WTC11 (cell line): ENCODE data around the gene HLX. TPM values are rescaled to one million over a fixed set of nuclear protein-coding genes. Genes with fewer than 3 reads are reported as not detected.

Source experiments
- ATAC-seq: fragments of 200-7000 bp; cut with Tn5 transposase; 2 replicates; pipeline ENCODE4 v1.10.0; 2021; ENCODE audit warnings: mild to moderate bottlenecking, moderate library complexity
- CTCF ChIA-PET: fragments of 300-600 bp; sonication (Branson Sonifier 250); formaldehyde crosslinking; loops from one replicate; lab custom pipeline; 2021; ENCODE audit warnings: antibody characterized with exemption; lab: Charles Lee
- POLR2A ChIA-PET: fragments of 350-600 bp; sonication (Branson Sonifier 250); formaldehyde crosslinking; loops from one replicate; lab custom pipeline; 2021; ENCODE audit warnings: antibody characterized with exemption; lab: Charles Lee
- DNase-seq: peaks from one replicate; pipeline ENCODE4 v3.0.0; 2021; ENCODE audit warnings: low spot score
- H3K27ac Mint-ChIP-seq: 2 replicates; pipeline ENCODE4 v1.8.0; 2021; ENCODE audit warnings: mixed read lengths
- H3K27me3 Mint-ChIP-seq: 2 replicates; pipeline ENCODE4 v1.8.0; 2021; ENCODE audit warnings: low read depth, mild to moderate bottlenecking, moderate library complexity, mixed read lengths
- H3K36me3 Mint-ChIP-seq: 2 replicates; pipeline ENCODE4 v1.8.0; 2021; ENCODE audit warnings: mixed read lengths
- H3K4me1 Mint-ChIP-seq: 2 replicates; pipeline ENCODE4 v1.8.0; 2022; ENCODE audit warnings: mixed read lengths
- H3K4me3 Mint-ChIP-seq: 2 replicates; pipeline ENCODE4 v1.8.0; 2021; ENCODE audit warnings: mild to moderate bottlenecking, moderate library complexity, mixed read lengths
- H3K9me3 Mint-ChIP-seq: 2 replicates; pipeline ENCODE4 v1.8.0; 2021; ENCODE audit warnings: mixed read lengths
- ATF1 ChIP-seq: sonication (generic); formaldehyde crosslinking; IDR thresholded peaks from 2 replicates; pipeline ENCODE4 v1.8.1; 2023; ENCODE audit warnings: mild to moderate bottlenecking, moderate library complexity, missing genetic modification reagents
- CBFB ChIP-seq: sonication (generic); formaldehyde crosslinking; IDR thresholded peaks from 2 replicates; pipeline ENCODE4 v1.8.1; 2022; ENCODE audit warnings: mild to moderate bottlenecking, low read depth, missing genetic modification reagents
- CREB1 ChIP-seq: sonication (generic); formaldehyde crosslinking; IDR thresholded peaks from 2 replicates; pipeline ENCODE4 v1.8.0; 2023; ENCODE audit warnings: mild to moderate bottlenecking, missing genetic modification reagents
- ETV6 ChIP-seq: sonication (generic); formaldehyde crosslinking; IDR thresholded peaks from 2 replicates; pipeline ENCODE4 v1.8.1; 2022; ENCODE audit warnings: mild to moderate bottlenecking, missing genetic modification reagents
- SMAD3 ChIP-seq: sonication (generic); formaldehyde crosslinking; IDR thresholded peaks from 2 replicates; pipeline ENCODE4 v1.8.0; 2022; ENCODE audit warnings: missing genetic modification reagents, mild to moderate bottlenecking, borderline replicate concordance
- SOX15 ChIP-seq: fragments of 250-450 bp; sonication (Bioruptor Pico); IDR thresholded peaks from 2 replicates; pipeline ENCODE4 v1.9.0; 2021; ENCODE audit warnings: mild to moderate bottlenecking
- TCF7 ChIP-seq: sonication (generic); formaldehyde crosslinking; IDR thresholded peaks from 2 replicates; pipeline ENCODE4 v1.8.0; 2022; ENCODE audit warnings: mild to moderate bottlenecking, low read depth, missing genetic modification reagents, moderate library complexity
- total RNA-seq: library from RNA; stranded (reverse); gene quantifications from 3 replicates; pipeline ENCODE4 v1.2.3, GENCODE V29; 2021
- TF ChIP-seq, protein P1 (sequence below): fragments of 250-450 bp; sonication (Bioruptor Pico); IDR thresholded peaks from 2 replicates; pipeline ENCODE4 v2.1.2; 2022; ENCODE audit warnings: mild to moderate bottlenecking, moderate library complexity
- TF ChIP-seq, protein P2 (sequence below): sonication (generic); formaldehyde crosslinking; IDR thresholded peaks from 2 replicates; pipeline ENCODE4 v1.8.0; 2022; ENCODE audit warnings: missing genetic modification reagents
- TF ChIP-seq, protein P3 (sequence below): sonication (generic); formaldehyde crosslinking; conservative IDR thresholded peaks from 2 replicates; pipeline ENCODE4 v1.8.1; 2023; ENCODE audit warnings: mild to moderate bottlenecking, low read depth, missing genetic modification reagents, moderate library complexity
- TF ChIP-seq, protein P4 (sequence below): sonication (generic); formaldehyde crosslinking; IDR thresholded peaks from 2 replicates; pipeline ENCODE4 v1.8.1; 2023; ENCODE audit warnings: mild to moderate bottlenecking, moderate library complexity, missing genetic modification reagents
- TF ChIP-seq, protein P5 (sequence below): sonication (generic); formaldehyde crosslinking; IDR thresholded peaks from 2 replicates; pipeline ENCODE4 v1.8.0; 2023; ENCODE audit warnings: missing genetic modification reagents, mild to moderate bottlenecking, borderline replicate concordance
- TF ChIP-seq, protein P6 (sequence below): fragments of 250-450 bp; sonication (Bioruptor Pico); conservative IDR thresholded peaks from 2 replicates; pipeline ENCODE4 v1.9.0; 2021; ENCODE audit warnings: mild to moderate bottlenecking
- TF ChIP-seq, protein P7 (sequence below): sonication (generic); formaldehyde crosslinking; conservative IDR thresholded peaks from 2 replicates; pipeline ENCODE4 v1.8.1; 2022; ENCODE audit warnings: mild to moderate bottlenecking, missing genetic modification reagents
- TF ChIP-seq, protein P8 (sequence below): sonication (generic); formaldehyde crosslinking; IDR thresholded peaks from 2 replicates; pipeline ENCODE4 v1.8.1; 2023; ENCODE audit warnings: mild to moderate bottlenecking, missing genetic modification reagents, moderate library complexity

HLX gene
- total RNA-seq, 1 experiment from 2014 or later: not detected

DNA sequence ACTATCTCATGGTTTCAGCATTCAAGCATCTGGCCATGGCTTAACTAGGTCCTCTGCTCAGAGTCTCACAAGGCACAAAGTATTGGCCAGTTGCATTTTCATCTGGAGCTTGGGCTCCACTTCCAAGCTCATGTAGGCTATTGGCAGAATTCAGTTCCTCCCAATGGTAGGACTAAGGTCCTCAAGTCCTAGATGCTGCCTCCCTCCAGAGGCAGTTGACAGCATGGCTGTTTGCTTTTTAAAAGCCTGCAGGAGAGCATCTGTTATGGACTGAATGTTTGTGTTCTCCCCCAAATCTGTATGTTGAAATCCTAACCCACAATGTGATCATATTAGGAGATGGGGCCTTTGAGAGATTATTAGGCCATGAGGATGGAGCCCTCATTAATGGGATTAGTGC lies 38.0 kb upstream of the HLX start (continued):
- TF ChIP-seq, protein P1, sequence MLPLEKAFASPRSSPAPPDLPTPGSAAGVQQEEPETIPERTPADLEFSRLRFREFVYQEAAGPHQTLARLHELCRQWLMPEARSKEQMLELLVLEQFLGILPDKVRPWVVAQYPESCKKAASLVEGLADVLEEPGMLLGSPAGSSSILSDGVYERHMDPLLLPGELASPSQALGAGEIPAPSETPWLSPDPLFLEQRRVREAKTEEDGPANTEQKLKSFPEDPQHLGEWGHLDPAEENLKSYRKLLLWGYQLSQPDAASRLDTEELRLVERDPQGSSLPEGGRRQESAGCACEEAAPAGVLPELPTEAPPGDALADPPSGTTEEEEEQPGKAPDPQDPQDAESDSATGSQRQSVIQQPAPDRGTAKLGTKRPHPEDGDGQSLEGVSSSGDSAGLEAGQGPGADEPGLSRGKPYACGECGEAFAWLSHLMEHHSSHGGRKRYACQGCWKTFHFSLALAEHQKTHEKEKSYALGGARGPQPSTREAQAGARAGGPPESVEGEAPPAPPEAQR: no peak
- TF ChIP-seq, protein P2, sequence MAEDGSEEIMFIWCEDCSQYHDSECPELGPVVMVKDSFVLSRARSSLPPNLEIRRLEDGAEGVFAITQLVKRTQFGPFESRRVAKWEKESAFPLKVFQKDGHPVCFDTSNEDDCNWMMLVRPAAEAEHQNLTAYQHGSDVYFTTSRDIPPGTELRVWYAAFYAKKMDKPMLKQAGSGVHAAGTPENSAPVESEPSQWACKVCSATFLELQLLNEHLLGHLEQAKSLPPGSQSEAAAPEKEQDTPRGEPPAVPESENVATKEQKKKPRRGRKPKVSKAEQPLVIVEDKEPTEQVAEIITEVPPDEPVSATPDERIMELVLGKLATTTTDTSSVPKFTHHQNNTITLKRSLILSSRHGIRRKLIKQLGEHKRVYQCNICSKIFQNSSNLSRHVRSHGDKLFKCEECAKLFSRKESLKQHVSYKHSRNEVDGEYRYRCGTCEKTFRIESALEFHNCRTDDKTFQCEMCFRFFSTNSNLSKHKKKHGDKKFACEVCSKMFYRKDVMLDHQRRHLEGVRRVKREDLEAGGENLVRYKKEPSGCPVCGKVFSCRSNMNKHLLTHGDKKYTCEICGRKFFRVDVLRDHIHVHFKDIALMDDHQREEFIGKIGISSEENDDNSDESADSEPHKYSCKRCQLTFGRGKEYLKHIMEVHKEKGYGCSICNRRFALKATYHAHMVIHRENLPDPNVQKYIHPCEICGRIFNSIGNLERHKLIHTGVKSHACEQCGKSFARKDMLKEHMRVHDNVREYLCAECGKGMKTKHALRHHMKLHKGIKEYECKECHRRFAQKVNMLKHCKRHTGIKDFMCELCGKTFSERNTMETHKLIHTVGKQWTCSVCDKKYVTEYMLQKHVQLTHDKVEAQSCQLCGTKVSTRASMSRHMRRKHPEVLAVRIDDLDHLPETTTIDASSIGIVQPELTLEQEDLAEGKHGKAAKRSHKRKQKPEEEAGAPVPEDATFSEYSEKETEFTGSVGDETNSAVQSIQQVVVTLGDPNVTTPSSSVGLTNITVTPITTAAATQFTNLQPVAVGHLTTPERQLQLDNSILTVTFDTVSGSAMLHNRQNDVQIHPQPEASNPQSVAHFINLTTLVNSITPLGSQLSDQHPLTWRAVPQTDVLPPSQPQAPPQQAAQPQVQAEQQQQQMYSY: no peak
- TF ChIP-seq, protein P3, sequence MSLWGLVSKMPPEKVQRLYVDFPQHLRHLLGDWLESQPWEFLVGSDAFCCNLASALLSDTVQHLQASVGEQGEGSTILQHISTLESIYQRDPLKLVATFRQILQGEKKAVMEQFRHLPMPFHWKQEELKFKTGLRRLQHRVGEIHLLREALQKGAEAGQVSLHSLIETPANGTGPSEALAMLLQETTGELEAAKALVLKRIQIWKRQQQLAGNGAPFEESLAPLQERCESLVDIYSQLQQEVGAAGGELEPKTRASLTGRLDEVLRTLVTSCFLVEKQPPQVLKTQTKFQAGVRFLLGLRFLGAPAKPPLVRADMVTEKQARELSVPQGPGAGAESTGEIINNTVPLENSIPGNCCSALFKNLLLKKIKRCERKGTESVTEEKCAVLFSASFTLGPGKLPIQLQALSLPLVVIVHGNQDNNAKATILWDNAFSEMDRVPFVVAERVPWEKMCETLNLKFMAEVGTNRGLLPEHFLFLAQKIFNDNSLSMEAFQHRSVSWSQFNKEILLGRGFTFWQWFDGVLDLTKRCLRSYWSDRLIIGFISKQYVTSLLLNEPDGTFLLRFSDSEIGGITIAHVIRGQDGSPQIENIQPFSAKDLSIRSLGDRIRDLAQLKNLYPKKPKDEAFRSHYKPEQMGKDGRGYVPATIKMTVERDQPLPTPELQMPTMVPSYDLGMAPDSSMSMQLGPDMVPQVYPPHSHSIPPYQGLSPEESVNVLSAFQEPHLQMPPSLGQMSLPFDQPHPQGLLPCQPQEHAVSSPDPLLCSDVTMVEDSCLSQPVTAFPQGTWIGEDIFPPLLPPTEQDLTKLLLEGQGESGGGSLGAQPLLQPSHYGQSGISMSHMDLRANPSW (CRISPR knock-in tag): no peak
- TF ChIP-seq, protein P4, sequence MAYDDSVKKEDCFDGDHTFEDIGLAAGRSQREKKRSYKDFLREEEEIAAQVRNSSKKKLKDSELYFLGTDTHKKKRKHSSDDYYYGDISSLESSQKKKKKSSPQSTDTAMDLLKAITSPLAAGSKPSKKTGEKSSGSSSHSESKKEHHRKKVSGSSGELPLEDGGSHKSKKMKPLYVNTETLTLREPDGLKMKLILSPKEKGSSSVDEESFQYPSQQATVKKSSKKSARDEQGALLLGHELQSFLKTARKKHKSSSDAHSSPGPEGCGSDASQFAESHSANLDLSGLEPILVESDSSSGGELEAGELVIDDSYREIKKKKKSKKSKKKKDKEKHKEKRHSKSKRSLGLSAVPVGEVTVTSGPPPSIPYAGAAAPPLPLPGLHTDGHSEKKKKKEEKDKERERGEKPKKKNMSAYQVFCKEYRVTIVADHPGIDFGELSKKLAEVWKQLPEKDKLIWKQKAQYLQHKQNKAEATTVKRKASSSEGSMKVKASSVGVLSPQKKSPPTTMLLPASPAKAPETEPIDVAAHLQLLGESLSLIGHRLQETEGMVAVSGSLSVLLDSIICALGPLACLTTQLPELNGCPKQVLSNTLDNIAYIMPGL (CRISPR knock-in tag): no peak
- no peak for TF ChIP-seq TCF7 (CRISPR knock-in tag)
- no peak for TF ChIP-seq ETV6 (CRISPR knock-in tag)

DNA sequence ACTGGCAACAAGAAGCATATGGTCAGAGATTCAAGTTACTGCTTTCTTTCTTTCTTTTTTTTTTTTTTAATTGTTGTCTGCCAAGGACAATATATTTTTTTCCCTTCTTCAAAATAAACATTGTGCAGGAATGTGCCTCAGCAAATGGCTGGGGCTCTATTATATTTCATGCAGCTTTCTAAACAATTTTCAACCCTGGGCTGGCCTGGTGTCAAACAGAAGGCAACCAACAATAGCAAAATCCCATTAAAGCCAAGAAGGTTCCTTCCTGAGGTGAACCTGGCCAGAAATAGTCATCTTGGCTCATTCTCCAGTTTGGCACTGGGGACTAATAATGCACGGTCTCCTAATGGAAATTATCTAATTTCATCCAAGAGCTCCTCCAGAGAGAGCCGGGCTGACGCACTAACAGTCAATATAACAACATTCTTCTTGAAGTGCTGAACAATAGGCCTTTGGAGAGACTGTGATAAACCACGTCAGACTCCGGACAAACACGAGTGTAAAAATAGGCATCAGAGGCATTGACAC lies 35.7 kb upstream of the HLX start:
- Mint-ChIP-seq H3K36me3 (no peaks in the 10 kb centered on the region), H3K4me3 (no peak overlapping the region), H3K9me3 (no peaks in the 10 kb centered on the region), H3K27me3 (no peaks in the 10 kb centered on the region), H3K4me1 (0 out of 2 replicates have a peak, but pooled peaks cover 4% of the 10 kb centered on the region), H3K27ac (no peak overlapping the region)
- DNase-seq (no peak), ATAC-seq (no peak)
- CTCF ChIA-PET: no interaction called here
- POLR2A ChIA-PET: no interaction called here
- no peak for TF ChIP-seq CREB1 (CRISPR knock-in tag)
- TF ChIP-seq CBFB: no peak
- TF ChIP-seq SOX15: no peak
- no peak for TF ChIP-seq ATF1 (CRISPR knock-in tag)
- TF ChIP-seq SMAD3 (CRISPR knock-in tag): no peak
- TF ChIP-seq, protein P5, sequence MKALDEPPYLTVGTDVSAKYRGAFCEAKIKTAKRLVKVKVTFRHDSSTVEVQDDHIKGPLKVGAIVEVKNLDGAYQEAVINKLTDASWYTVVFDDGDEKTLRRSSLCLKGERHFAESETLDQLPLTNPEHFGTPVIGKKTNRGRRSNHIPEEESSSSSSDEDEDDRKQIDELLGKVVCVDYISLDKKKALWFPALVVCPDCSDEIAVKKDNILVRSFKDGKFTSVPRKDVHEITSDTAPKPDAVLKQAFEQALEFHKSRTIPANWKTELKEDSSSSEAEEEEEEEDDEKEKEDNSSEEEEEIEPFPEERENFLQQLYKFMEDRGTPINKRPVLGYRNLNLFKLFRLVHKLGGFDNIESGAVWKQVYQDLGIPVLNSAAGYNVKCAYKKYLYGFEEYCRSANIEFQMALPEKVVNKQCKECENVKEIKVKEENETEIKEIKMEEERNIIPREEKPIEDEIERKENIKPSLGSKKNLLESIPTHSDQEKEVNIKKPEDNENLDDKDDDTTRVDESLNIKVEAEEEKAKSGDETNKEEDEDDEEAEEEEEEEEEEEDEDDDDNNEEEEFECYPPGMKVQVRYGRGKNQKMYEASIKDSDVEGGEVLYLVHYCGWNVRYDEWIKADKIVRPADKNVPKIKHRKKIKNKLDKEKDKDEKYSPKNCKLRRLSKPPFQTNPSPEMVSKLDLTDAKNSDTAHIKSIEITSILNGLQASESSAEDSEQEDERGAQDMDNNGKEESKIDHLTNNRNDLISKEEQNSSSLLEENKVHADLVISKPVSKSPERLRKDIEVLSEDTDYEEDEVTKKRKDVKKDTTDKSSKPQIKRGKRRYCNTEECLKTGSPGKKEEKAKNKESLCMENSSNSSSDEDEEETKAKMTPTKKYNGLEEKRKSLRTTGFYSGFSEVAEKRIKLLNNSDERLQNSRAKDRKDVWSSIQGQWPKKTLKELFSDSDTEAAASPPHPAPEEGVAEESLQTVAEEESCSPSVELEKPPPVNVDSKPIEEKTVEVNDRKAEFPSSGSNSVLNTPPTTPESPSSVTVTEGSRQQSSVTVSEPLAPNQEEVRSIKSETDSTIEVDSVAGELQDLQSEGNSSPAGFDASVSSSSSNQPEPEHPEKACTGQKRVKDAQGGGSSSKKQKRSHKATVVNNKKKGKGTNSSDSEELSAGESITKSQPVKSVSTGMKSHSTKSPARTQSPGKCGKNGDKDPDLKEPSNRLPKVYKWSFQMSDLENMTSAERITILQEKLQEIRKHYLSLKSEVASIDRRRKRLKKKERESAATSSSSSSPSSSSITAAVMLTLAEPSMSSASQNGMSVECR (CRISPR knock-in tag): no peak
- TF ChIP-seq TCF7 (CRISPR knock-in tag): no peak
- TF ChIP-seq, protein P6, sequence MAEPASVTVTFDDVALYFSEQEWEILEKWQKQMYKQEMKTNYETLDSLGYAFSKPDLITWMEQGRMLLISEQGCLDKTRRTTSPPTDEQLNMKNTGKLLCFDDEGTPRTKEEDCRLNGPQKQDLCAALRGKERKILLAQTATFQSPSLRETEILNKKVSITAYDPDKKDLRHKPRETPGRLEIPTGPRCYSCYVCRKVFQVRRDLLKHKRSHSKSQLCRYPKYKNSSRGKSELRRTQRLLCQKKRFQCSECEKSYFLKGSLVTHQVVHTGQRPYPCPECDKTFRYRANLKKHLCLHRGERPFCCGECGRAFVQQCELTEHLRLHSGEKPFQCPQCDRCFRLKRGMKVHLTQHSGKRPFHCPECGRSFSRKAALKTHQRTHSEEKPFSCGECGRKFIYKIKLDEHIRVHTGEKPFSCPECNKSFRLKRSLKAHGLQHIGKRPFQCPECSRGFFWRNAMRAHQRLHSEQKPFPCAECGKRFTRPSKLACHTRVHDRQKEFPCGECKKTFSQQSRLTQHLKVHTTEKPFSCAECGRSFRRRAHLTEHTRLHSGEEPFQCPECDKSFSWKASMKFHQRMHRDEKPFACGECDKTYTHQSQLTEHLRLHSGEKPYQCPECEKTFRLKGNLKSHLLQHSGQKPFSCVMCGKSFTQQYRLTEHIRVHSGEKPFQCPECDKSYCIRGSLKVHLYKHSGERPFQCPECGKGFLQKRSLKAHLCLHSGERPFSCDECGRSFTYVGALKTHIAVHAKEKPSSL (CRISPR knock-in tag): no peak
- TF ChIP-seq, protein P7, sequence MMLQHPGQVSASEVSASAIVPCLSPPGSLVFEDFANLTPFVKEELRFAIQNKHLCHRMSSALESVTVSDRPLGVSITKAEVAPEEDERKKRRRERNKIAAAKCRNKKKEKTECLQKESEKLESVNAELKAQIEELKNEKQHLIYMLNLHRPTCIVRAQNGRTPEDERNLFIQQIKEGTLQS: no peak
- TF ChIP-seq, protein P8, sequence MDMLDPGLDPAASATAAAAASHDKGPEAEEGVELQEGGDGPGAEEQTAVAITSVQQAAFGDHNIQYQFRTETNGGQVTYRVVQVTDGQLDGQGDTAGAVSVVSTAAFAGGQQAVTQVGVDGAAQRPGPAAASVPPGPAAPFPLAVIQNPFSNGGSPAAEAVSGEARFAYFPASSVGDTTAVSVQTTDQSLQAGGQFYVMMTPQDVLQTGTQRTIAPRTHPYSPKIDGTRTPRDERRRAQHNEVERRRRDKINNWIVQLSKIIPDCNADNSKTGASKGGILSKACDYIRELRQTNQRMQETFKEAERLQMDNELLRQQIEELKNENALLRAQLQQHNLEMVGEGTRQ (CRISPR knock-in tag): no peak
